Body of pancreas (tissue), 4 donors: ENCODE measurements around the gene RAPH1.
"Not testable (repeated sequence)": the region's sequence is repeated elsewhere in the genome, so short reads cannot be mapped to it uniquely, and the experiment has no call there.

Source experiments
- CTCF ChIP-seq, 7 experiments: fragments of 450-650 bp in 4 of 7; fragments of 200-600 bp in 3 of 7; sonication (generic) in 3 of 7; IDR thresholded peaks; one replicate each; pipeline ENCODE4 v1.5.1; 2016 to 2019; ENCODE audit warnings: antibody characterized with exemption in 7 of 7
- POLR2A ChIP-seq, 3 donors: fragments of 450-650 bp; IDR thresholded peaks; one replicate each; pipeline ENCODE4 v1.6.1; 2016; ENCODE audit warnings: antibody characterized with exemption in 3 of 3, mild to moderate bottlenecking in 2 of 3

- not testable (repeated sequence) for TF ChIP-seq CTCF, POLR2A (IDR thresholded peaks at IDR 0.05)
These were observed 3.1 kb upstream of the RAPH1 start for GRCh38 chr2:203538237-203538636.
